ENCODE data around the gene ICAM4. TPM values are rescaled to one million over a fixed set of nuclear protein-coding genes. Genes with fewer than 3 reads are reported as not detected.
"Not testable (repeated sequence)": the region's sequence is repeated elsewhere in the genome, so short reads cannot be mapped to it uniquely, and the experiment has no call there.

The ICAM4 gene
- total RNA-seq, 1 donor from 2014 or later: 0.35 TPM

DNA sequence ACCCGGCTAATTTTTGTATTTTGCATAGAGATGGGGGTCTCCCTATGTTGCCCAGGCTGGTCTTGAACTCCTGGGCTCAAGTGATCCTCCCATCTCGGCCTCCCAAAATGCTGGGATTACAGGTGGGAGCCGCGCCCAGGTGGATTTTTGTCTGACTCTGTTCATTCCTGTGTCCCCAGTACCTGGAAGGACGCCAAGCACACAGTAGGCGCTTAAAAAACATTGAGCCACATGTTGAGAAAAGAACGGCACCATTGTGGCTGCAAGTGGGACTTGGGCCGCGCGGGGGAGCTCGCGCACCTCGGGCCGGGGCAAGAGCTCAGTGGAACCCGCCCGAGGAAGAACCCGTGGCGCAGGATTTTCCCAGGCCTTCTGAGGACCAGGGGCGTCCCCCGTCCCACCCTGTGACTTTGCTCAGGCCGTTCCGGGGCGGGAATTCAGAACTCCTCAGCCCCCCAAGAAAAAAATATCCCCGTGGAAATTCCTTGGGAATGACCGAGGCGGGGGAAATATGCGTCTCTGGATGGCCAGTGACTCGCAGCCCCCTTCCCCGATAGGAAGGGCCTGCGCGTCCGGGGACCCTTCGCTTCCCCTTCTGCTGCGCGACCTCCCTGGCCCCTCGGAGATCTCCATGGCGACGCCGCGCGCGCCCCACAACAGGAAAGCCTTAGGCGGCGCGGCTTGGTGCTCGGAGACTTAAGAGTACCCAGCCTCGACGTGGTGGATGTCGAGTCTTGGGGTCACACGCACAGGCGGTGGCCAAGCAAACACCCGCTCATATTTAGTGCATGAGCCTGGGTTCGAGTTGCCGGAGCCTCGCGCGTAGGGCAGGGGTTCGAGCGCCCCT, 17.2 kb upstream of the ICAM4 start:
- DNase-seq (ENCODE audit: low read depth): peak; percentile 47

DNA sequence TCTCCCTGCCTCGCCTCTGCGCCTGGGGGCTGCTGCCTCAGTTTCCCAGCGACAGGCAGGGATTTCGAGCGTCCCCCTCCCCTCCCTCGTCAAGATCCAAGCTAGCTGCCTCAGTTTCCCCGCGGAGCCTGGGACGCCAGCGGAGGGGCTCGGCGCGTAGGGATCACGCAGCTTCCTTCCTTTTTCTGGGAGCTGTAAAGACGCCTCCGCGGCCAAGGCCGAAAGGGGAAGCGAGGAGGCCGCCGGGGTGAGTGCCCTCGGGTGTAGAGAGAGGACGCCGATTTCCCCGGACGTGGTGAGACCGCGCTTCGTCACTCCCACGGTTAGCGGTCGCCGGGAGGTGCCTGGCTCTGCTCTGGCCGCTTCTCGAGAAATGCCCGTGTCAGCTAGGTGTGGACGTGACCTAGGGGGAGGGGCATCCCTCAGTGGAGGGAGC, 16.6 kb upstream of the ICAM4 start:
- no peak for DNase-seq (ENCODE audit: low read depth)

DNA sequence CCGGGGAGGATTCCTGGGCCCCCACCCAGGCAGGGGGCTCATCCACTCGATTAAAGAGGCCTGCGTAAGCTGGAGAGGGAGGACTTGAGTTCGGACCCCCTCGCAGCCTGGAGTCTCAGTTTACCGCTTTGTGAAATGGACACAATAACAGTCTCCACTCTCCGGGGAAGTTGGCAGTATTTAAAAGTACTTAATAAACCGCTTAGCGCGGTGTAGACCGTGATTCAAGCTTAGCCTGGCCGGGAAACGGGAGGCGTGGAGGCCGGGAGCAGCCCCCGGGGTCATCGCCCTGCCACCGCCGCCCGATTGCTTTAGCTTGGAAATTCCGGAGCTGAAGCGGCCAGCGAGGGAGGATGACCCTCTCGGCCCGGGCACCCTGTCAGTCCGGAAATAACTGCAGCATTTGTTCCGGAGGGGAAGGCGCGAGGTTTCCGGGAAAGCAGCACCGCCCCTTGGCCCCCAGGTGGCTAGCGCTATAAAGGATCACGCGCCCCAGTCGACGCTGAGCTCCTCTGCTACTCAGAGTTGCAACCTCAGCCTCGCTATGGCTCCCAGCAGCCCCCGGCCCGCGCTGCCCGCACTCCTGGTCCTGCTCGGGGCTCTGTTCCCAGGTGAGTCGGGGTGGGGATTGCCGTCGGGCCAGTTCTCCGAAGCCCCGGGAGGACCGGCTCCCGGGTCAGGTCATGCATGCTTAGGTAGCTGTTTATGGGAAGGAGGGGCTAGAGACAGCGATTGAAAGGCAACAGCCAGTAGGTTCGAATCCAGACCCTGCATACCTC, 15.9 kb upstream of the ICAM4 start, which contains the start of gene ICAM1:
Gene ICAM1, plus strand, starts transcription at position 505 of the 779 bp plus-strand sequence. Its CDS starts 40 bp downstream, at position 545.
- peak; percentile 75 for DNase-seq (ENCODE audit: low read depth)

DNA sequence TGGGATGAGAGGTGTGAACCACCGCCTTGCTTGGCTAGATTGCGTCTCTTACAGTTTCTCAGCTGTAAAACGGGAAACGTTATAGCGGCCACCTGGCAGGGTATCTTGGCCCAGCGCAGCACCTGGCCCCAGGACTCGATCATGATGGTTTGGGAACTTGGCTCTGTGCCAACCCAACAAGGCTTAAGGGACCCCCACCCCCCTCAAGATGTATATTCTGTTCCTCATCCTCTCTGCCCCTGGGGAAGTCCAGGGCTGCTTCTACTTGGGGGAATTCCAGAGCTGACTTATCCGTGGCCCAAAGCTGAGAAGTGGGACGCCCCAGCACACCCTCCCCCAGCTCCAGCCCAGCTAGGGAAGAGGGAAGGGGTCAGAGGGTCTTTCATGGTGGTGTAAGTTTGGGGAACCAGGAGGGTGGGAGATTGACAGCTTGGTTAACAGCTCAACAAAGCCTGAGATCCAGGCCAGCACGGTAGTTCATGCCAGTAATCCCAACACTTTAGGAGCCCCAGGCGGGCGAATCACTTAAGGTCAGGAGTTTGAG, 15.1 kb upstream of the ICAM4 start:
- DNase-seq (ENCODE audit: low read depth): peak; percentile 36

DNA sequence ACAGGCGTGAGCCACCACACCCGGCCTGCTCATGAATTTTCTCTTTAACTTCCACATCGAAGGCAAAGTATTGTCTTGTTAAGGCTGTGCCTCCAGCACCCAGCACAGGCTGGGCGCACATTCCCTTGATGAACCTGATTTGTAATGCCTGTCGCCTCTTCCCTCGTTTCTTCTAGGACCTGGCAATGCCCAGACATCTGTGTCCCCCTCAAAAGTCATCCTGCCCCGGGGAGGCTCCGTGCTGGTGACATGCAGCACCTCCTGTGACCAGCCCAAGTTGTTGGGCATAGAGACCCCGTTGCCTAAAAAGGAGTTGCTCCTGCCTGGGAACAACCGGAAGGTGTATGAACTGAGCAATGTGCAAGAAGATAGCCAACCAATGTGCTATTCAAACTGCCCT, 12.2 kb upstream of the ICAM4 start:
- DNase-seq (ENCODE audit: low read depth): no peak

DNA sequence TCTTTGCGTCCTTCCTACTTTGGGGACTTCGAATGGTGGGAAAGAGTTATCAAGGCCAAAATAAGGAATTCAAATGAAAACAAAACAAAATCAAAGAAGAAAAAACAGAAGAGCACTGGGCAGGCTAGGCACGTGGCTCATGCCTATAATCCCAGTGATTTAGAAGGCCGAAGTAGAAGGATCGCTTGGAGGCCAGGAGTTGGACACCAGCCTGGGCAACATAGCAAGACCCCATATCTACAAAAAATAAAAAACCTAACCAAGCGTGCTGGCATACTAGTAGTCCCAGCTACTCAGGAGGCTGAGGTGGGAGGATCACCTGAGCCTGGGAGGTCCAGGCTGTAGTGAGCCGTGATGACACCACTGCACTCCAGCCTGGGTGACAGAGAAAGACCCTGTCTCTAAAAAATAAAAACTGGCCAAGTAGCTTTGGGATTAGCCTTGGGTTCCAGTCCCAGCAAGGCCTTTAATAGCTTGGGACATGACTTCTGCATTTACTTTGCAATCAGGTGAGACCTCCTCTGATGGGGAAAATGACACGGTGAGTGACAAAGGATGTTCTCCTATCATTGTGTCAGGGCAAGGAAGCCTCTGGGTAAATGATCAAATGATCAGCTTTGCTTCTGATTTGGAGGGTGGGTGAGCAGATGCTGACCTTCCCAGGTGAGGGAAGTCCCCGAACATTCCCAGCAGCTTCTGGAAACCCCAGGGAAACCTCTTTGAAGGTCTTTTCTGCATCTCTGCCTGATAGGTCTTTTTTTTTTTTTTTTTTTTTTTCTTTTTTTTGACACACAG, 8.8 kb upstream of the ICAM4 start:
- DNase-seq (ENCODE audit: low read depth): no peak

DNA sequence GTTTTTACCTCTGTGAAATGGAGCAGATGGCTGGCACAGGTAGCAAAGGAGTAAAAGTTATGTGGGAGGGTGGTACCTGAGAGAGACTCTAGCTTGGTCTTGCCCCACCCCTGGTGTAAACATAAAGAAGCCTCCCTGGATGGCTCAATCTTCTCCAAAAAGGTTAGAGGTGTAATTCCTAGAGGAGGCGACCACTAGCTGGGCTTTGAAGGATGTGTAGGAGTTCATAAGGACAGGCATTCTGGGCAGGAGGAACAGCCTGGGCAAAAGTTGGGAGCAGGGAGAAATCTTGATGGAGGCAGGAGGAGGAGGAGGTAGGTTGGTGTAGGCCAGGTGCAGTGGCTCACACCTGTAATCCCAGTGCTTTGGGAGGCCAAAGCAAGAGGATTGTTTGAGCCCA, 7.8 kb upstream of the ICAM4 start:
- no peak for DNase-seq (ENCODE audit: low read depth)

DNA sequence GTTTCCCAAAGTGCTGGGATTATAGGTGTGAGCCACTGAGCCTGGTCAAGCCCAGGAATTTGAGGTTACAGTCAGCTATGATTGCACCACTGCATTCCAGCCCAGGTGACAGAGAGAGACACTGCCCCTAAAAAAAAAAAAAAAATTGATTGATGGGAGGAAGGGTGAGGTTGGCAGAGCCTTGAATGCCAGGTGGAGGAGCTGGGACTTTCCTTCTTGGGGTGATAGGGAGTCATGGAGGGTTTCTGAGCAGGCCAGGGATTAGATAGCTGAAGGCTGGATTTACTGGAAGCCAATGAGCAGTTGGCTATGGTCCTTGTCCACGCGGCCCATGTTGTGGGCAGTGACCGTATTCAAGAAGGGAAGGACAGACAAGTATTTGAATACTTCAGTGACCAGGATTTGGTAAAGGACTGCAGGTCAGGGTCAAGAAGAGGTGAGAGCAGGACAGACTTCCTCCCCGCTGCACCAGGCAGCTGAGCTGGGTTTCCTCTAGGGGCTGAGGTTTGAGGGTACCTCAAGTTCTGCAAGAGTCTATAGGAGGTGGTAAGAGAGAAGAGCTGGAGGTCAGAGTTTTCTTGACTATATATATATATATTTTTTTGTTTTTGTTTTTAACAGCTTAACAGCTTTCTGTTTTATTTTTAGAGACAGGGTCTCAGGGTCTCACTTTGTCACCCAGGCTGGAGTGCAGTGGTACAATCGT, 6.9 kb upstream of the ICAM4 start:
- no peak for DNase-seq (ENCODE audit: low read depth)

DNA sequence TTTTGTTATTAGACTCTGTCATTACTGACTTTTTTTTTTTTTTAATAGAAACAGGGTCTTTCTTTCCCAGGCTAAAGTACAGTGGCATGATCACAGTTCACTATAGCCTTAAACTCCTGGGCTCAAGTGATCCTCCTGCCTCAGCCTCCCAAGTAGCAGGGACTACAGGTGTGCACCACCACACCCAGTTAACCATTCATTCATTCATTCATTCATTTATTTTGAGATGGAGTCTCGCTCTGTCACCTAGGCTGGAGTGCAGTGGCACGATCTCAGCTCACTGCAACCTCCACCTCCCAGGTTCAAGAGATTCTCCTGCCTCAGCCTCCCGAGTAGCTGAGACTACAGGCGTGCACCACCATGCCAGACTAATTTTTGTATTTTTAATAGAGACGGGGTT, 4.7 kb upstream of the ICAM4 start:
- not testable (repeated sequence) for DNase-seq (ENCODE audit: low read depth)

DNA sequence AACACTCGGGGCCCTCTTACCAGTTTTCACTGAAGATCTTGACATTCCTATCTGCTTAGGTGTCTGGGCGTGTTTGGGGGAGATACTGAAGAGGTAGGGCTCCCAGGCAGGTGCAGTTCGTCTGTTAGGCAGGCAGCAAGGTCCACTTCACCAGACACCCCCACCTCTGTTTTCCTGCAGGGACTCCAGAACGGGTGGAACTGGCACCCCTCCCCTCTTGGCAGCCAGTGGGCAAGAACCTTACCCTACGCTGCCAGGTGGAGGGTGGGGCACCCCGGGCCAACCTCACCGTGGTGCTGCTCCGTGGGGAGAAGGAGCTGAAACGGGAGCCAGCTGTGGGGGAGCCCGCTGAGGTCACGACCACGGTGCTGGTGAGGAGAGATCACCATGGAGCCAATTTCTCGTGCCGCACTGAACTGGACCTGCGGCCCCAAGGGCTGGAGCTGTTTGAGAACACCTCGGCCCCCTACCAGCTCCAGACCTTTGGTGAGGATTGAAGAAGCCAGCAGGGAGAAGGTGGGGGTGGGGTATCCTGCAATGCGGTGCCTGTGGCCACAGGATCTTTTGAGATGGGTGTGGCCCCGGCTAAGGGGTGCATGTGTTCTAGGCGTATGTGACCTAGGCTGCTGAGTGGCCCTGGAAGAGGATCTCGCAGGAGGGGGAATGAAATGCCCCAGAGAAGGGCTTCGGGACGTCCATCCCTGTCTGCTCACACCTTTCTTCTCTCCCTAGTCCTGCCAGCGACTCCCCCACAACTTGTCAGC, 3.3 kb upstream of the ICAM4 start:
- no peak for DNase-seq (ENCODE audit: low read depth)

DNA sequence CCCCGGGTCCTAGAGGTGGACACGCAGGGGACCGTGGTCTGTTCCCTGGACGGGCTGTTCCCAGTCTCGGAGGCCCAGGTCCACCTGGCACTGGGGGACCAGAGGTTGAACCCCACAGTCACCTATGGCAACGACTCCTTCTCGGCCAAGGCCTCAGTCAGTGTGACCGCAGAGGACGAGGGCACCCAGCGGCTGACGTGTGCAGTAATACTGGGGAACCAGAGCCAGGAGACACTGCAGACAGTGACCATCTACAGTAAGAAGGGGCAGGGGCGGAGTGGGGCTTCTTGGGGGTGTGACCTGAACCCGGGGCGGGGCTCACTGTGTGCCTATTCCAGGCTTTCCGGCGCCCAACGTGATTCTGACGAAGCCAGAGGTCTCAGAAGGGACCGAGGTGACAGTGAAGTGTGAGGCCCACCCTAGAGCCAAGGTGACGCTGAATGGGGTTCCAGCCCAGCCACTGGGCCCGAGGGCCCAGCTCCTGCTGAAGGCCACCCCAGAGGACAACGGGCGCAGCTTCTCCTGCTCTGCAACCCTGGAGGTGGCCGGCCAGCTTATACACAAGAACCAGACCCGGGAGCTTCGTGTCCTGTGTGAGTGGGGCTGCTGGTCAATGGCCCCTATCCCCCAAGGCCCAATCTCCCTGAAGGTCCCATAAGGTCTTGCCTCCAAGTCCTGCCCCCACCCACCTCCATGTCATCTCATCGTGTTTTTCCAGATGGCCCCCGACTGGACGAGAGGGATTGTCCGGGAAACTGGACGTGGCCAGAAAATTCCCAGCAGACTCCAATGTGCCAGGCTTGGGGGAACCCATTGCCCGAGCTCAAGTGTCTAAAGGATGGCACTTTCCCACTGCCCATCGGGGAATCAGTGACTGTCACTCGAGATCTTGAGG, 2.4 kb upstream of the ICAM4 start:
- no peak for DNase-seq (ENCODE audit: low read depth)

DNA sequence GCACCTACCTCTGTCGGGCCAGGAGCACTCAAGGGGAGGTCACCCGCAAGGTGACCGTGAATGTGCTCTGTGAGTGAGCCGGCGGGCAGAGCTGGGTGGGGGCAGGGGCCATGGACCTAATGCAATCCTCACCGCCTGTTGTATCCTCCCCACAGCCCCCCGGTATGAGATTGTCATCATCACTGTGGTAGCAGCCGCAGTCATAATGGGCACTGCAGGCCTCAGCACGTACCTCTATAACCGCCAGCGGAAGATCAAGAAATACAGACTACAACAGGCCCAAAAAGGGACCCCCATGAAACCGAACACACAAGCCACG, 1.8 kb upstream of the ICAM4 start:
- DNase-seq (ENCODE audit: low read depth): no peak

DNA sequence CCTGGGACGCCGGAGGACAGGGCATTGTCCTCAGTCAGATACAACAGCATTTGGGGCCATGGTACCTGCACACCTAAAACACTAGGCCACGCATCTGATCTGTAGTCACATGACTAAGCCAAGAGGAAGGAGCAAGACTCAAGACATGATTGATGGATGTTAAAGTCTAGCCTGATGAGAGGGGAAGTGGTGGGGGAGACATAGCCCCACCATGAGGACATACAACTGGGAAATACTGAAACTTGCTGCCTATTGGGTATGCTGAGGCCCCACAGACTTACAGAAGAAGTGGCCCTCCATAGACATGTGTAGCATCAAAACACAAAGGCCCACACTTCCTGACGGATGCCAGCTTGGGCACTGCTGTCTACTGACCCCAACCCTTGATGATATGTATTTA, 1.4 kb upstream of the ICAM4 start:
- DNase-seq (ENCODE audit: low read depth): no peak

DNA sequence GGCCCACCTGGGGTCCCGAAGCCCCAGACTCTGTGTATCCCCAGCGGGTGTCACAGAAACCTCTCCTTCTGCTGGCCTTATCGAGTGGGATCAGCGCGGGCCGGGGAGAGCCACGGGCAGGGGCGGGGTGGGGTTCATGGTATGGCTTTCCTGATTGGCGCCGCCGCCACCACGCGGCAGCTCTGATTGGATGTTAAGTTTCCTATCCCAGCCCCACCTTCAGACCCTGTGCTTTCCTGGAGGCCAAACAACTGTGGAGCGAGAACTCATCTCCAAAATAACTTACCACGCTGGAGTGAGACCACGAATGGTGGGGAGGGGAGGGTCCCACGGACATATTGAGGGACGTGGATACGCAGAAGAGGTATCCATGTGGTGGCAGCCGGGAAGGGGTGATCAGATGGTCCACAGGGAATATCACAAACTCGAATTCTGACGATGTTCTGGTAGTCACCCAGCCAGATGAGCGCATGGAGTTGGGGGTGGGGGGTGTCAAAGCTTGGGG, 2.0 kb downstream of the ICAM4 start:
- DNase-seq (ENCODE audit: low read depth): no peak

DNA sequence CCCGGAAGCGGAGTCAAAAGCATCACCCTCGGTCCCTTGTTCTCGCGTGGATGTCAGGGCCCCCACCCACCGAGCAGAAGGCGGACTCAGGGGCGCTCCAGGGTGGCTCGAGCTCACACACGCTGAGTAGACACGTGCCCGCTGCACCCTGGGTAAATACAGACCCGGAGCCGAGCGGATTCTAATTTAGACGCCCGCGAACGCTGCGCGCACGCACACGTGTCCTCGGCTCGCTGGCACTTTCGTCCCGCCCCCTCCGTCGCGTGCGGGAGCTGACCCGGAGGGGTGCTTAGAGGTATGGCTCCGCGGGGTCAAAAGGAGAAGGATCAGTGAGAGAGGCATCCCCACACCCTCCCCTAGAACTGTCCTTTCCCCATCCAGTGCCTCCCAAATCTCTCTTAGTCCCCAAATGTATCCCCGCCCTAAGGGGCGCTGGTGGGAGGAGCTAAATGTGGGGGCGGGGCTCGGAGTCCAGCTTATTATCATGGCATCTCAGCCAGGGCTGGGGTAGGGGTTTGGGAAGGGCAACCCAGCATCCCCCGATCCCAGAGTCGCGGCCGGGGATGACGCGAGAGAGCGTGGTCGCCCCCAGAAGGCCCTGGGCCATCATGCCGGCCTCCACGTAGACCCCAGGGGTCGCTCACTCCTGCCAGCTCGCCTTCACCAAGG, 2.5 kb downstream of the ICAM4 start:
- DNase-seq (ENCODE audit: low read depth): no peak

DNA sequence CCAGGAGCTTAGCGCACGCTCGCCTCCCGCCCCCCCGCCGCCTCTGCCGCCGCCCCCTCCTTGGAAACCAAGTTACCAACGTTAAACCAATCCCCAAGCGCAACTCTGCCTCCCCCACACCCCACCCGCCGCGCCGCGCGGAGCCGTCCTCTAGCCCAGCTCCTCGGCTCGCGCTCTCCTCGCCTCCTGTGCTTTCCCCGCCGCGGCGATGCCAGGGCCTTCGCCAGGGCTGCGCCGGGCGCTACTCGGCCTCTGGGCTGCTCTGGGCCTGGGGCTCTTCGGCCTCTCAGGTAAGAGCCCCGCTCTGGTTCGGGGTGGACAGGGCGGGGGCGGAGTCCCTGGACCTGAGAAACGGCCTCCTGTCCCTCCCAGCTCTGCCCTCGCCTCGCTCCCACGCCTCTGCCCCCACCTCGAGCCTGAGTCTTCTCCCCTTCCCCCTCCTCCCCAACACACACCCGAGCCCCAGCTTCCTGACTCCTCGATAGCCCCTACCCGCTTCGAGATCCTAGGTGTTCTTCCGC, 3.1 kb downstream of the ICAM4 start, which contains the start of gene ICAM5:
Gene ICAM5, plus strand, starts transcription at position 117 of the 521 bp plus-strand sequence. Its CDS starts 92 bp downstream, at position 209.
- no peak for DNase-seq (ENCODE audit: low read depth)

DNA sequence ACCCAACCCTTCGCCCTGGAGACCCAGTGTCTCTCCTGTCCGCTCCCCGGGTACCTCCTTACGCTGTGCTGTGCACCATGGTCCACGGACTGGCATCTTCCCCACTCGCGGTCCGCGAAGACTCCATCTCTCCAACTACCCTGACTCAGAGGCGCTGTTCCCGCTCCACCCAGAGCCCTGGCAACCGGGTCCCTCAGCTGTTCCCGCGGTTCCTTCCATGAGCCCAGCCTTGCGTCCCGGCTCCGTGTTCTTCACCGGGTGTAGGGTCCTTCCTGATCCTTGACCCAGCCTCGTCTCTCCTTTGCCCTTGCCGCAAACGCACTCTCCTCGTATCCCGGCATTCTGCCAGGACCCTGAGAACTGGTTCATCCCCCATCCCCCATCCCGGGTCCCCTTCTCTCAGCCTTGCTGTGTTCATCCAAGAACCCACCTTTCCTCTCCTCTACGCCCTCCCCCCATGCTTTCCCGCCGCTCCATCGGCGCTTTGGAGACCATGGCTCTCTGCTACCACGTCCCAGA, 3.7 kb downstream of the ICAM4 start:
- DNase-seq (ENCODE audit: low read depth): no peak

Measured in renal cortical epithelial cell (primary cell).